Amniotic epithelial cell (primary cell): ENCODE data around the gene STS.

Source experiments
- DNase-seq: peaks from one replicate; pipeline ENCODE4 v3.0.0-alpha.2; 2010; ENCODE audit warnings: low read depth

Gene STS, protein sequence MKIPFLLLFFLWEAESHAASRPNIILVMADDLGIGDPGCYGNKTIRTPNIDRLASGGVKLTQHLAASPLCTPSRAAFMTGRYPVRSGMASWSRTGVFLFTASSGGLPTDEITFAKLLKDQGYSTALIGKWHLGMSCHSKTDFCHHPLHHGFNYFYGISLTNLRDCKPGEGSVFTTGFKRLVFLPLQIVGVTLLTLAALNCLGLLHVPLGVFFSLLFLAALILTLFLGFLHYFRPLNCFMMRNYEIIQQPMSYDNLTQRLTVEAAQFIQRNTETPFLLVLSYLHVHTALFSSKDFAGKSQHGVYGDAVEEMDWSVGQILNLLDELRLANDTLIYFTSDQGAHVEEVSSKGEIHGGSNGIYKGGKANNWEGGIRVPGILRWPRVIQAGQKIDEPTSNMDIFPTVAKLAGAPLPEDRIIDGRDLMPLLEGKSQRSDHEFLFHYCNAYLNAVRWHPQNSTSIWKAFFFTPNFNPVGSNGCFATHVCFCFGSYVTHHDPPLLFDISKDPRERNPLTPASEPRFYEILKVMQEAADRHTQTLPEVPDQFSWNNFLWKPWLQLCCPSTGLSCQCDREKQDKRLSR

DNA sequence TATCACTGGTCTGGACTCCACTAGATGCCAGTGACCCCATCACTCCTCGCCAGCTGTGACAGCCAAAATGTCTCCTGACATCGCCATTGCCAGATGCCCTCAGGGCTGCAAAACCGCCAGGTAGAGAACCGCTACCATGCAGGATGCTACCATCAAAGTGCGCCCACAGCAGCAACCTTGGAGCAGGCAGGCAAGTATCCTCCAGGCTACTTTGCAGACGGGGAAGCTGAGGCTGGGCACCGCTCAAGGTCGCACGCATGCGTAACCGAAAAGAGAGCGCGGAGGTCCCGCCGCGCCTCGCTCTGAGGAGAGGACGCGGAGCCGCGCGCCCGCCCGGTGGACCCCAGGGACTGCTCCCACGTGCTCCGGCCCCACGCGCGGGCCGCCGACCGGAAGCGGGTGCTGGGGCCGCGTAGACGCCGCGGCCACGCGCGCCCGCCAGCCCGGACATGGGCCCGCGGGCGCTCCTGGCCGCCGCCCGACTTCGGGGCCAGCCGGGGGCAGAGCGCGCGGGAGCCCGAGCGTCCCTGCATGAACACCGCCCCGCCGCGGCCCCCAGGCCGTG lies at the start of gene STS:
Gene STS, plus strand, starts transcription at position 300 of the 565 bp plus-strand sequence. CDS start 105,488 bp downstream, outside the sequence.
- DNase-seq: peak; percentile 7

DNA sequence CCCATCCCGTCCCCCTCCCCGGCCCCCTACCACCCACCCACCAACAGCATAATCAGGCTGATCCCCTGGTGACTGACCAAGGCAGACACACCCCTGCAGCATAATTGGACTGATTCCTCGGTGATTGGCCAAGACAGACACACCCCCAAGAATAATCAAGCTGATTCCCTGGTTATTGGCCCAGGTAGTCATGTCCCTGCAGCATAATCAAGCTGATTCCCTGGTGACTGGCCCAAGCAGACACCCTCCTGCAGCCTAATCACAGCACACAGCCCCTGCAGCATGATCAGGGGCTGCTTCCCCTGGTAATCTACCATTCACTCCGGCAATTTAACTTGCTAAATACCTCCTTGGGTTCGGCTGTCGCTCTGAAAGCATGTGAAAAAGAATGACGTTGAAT lies 47.5 kb upstream of the STS start:
- no peak for DNase-seq

DNA sequence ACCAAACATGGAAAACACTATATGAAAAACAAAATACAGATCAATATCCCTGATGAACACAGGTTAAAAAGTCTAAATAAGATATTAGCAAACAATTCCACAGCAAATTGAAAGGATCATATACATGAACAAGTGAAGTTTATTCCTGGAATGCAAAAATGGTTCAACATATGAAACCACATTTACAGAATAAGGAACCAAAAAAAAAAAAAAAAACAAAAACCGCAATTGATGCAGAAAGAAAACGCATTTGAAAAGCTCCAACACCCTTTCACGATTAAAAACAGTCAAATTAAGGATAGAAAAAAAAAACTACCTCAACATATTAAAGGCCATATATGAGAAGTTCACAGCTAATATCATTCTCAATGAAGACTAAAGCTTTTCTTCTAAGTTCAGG lies 45.4 kb upstream of the STS start:
- no peak for DNase-seq

DNA sequence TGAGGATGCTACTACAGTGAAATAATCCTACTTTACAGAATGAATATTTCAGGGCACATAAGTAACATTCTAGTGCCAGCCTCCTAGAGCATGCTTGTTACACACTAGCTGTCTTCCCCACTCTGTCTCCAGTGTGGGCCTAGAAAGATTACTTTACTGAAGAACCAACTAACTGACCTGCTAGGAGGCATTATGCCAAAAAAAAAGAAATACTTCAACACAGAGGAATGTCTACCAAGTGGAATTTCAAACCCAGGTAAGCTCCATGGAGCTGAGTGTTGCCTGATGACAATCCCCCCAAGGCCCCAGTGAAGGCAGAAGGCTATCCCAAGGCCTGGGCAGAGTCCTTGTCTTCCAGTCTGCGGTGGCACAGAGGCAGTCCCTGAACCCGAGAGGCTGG lies 40.9 kb upstream of the STS start:
- no peak for DNase-seq

GRCh38 chrX:7108030-7108429 lies 39.5 kb upstream of the STS start:
- no peak for DNase-seq

GRCh38 chrX:7109049-7109531 lies 38.4 kb upstream of the STS start:
- no peak for DNase-seq

GRCh38 chrX:7109838-7110793 lies 37.4 kb upstream of the STS start:
- no peak for DNase-seq

DNA sequence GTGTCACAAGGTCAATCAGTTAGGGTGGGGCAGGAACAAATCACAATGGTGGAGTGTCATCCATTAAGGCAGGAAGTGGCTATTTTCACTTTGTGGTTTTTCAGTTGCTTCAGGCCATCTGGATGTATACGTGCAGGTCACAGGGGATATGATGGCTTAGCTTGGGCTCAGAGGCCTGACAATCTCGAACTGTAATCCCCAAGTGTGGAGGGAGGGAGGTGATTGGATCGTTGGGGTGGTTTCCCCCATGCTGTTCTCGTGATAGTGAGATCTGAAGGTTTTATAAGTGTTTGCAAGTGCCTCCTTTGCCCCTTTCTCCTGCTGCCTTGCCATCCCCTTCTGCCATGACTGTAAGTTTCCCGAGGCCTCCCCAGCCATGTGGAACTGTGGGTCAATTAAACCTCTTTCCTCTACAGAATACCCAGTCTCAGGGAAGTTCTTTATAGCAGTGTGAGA lies 36.7 kb upstream of the STS start:
- no peak for DNase-seq

DNA sequence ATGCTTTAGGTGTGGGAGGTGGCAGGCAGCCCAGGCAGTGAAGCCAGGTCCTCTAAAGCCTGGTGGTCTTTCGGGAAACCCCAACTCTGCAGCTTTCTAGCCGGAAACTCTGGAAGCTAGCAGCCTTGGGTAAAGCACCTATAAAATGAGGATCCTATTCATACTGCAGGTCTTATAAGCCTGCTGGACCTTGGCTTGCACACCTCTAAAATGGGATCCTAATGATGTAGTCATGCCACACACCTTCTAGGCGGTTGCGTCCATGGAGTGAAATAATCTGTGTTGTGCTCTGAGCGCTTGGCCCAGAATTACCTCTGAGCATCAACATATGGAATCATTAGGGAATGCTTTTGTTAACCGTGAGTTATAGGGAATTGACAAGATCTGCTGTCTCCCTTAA lies 36.0 kb upstream of the STS start:
- DNase-seq: no peak

- no peak for DNase-seq
Observed at GRCh38 chrX:7112071-7112470, 35.4 kb upstream of the STS start.

DNA sequence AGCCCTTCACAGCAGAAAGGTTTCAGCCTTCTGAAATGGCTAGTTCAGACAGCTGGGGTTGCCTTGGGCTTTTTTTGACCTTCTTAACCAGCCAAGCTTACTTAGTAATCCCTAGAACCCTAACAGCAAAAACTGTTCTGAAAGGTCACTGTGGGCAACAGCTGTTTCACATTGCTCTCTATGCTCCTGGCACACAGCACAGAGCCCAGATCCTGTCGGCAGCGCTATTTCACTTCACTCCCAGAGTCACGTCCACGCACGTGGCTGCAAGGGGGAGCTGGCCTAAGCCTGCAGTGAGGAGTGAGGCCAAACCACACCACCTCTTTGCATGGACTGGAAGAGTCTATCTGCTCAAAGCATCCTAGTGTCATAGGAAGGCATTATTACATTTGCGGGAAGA lies 32.0 kb upstream of the STS start:
- no peak for DNase-seq

- DNase-seq: no peak
Observed at GRCh38 chrX:7116081-7116480, 31.4 kb upstream of the STS start.

DNA sequence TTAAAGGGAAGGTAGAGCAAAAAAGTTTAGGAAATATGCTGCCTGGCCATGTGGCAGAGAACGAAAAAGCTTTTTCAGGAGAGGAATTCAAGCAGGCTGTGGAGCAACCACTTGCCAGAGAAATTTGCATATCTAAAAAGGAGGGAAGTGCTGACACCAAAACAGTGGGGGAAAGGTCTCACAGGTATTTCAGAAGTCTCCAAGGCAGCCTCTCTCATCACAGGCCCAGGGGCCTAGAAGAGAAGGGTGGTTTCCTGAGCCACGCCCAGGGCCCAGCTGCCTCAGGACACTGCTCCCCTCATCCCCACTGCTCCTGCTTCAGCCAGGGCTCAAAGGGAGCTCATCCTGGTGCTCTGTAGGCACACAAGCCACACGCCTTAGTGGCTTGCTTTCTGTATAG lies 29.9 kb upstream of the STS start:
- DNase-seq: no peak

DNA sequence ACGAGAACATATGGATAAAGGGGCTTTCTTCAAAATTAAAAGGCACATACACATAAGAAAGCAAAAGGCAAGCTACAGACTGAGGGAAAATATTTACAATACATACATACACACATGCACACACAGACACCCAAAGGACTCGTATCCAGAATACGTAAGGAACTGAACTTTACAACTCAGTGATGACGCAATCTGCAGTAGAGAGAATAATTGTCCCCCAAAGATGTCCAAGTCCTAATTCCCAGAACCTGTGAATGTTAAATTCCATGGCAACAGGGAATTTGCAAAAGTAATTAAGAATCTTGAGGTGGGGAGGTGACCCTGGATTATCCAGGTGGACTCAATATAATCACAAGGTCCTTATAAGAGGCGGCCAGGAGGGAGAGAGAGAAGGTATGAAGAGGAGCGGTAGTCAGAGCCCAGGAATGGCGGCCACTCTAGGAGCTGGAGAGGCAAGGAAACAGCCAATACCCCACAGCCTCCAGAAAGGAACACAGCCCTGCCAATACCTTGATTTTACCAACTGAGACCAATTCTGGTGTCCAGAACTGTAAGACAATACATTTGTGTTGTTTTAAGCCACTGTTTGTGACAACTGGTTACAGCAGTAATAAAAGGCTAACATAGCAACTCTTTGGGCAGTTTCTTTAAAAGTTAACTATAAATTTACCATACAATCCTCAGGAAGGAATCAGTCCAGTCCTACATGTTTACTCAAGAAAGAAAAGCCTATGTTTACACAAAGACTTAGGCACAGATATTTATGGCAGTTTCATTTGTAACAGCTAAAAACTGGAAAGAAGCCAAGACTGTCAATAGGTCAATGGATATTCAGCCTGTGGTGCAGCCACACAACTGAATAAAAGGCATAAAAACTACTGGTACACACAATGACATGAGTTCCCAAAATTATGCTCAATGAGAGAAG lies 27.3 kb upstream of the STS start:
- DNase-seq: no peak

DNA sequence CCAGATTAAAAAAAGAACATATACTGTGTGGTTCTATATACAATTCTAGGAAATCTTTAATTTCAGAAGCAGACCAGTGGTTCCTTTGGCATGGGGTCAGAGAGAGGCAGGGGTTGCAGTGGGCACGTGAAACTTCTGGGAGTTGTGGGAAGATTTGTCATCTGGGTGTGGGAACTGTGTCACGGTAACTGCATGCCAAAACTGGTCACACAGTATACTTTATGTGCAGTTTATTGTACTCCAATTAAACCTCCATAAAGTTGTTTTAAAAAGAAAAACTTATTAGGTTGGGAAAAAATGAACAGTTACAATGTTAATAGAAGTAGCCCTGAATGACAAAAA lies 26.7 kb upstream of the STS start:
- DNase-seq: no peak

- DNase-seq: no peak
Observed at GRCh38 chrX:7127056-7127455, 20.5 kb upstream of the STS start.

DNA sequence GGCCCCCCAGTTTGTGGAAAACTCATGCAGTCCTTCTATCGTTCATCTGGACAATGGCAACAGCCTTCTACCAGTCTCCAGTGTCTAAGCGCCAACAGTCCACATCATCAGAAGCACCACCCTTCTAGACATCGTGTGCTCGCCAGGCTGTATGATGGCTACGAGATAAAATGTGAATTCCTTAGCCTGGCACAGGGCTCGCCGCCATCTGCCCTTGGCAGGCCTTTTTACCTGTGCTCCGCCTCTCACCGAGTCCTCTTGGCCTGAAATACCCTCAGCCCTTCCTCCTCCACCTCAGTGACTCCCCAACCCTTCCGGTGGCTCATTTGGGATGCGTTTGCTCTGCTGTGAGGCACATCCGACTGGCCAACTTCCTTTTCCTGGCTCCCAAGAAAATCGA lies 15.9 kb upstream of the STS start:
- DNase-seq: no peak

DNA sequence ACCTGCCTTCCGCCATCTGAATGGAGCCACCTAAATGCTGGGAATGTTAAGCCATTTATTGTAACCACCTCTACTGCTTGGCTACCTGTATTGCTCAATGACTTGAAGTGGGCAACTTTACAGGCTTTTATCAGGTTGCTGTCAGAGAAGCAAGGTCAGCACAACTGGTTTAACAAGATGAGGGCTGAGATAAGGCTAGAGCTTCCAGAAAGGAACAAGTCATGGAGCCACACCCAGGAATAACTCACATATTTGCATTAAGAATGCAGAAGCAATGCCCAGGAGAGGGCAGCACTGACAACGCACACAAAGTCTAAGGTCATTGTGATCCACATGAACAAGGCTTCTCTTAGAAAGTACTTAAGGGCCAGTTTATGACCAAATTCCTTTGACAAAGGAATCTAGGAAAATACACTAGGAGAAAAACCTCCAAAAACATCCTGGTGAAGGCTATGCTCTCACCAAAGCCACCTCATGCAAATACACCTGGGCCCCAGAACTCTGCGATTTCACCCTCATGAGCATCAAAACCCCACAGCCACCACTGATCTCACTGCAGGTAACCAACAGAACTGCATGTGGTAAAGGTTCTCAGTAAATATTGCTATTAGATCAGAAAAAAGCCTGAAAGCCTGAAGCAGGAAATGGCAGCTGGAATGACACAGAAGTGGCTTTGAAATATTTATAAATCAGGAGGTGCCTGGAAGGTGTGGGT lies 15.0 kb upstream of the STS start:
- peak; percentile 68 for DNase-seq

GRCh38 chrX:7133050-7133440 lies 14.5 kb upstream of the STS start:
- DNase-seq: no peak

GRCh38 chrX:7134981-7135380 lies 12.5 kb upstream of the STS start:
- DNase-seq: no peak
